ENCODE measurements around the gene ASB2. TPM values are rescaled to one million over a fixed set of nuclear protein-coding genes. Genes with fewer than 3 reads are reported as not detected.

The ASB2 gene
- total RNA-seq, 1 donor from 2014 or later: 0.67 TPM

GRCh38 chr14:93901813-93902212 lies 74.6 kb downstream of the ASB2 start:
- H3K36me3 Mint-ChIP-seq (ENCODE audit: low read depth): no peaks in the 10 kb centered on the region
- H3K4me1 Mint-ChIP-seq (ENCODE audit: low read depth): no peaks in the 10 kb centered on the region
- peaks cover 41% of the 10 kb centered on the region for H3K27me3 Mint-ChIP-seq (ENCODE audit: low read depth)
- TF ChIP-seq, protein P1, sequence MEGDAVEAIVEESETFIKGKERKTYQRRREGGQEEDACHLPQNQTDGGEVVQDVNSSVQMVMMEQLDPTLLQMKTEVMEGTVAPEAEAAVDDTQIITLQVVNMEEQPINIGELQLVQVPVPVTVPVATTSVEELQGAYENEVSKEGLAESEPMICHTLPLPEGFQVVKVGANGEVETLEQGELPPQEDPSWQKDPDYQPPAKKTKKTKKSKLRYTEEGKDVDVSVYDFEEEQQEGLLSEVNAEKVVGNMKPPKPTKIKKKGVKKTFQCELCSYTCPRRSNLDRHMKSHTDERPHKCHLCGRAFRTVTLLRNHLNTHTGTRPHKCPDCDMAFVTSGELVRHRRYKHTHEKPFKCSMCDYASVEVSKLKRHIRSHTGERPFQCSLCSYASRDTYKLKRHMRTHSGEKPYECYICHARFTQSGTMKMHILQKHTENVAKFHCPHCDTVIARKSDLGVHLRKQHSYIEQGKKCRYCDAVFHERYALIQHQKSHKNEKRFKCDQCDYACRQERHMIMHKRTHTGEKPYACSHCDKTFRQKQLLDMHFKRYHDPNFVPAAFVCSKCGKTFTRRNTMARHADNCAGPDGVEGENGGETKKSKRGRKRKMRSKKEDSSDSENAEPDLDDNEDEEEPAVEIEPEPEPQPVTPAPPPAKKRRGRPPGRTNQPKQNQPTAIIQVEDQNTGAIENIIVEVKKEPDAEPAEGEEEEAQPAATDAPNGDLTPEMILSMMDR (IDR thresholded peaks at IDR 0.05): no peak
- no peak overlapping the region for H3K27ac Mint-ChIP-seq (ENCODE audit: unreplicated experiment)
- no peak overlapping the region for H3K4me3 Mint-ChIP-seq (ENCODE audit: unreplicated experiment)
- no peaks in the 10 kb centered on the region for H3K9me3 Mint-ChIP-seq (ENCODE audit: low read depth)
- no peak for DNase-seq (ENCODE audit: low spot score)

- no peaks in the 10 kb centered on the region for H3K36me3 Mint-ChIP-seq (ENCODE audit: low read depth)
- no peaks in the 10 kb centered on the region for H3K9me3 Mint-ChIP-seq (ENCODE audit: low read depth)
- TF ChIP-seq, protein P1 (IDR thresholded peaks at IDR 0.05): no peak
- H3K4me3 Mint-ChIP-seq (ENCODE audit: unreplicated experiment): no peak overlapping the region
- no peaks in the 10 kb centered on the region for H3K4me1 Mint-ChIP-seq (ENCODE audit: low read depth)
- H3K27me3 Mint-ChIP-seq (ENCODE audit: low read depth): peaks cover 31% of the 10 kb centered on the region
- DNase-seq (ENCODE audit: low spot score): no peak
- H3K27ac Mint-ChIP-seq (ENCODE audit: unreplicated experiment): no peak overlapping the region
These were observed 77.6 kb downstream of the ASB2 start for GRCh38 chr14:93898731-93899130.

DNA sequence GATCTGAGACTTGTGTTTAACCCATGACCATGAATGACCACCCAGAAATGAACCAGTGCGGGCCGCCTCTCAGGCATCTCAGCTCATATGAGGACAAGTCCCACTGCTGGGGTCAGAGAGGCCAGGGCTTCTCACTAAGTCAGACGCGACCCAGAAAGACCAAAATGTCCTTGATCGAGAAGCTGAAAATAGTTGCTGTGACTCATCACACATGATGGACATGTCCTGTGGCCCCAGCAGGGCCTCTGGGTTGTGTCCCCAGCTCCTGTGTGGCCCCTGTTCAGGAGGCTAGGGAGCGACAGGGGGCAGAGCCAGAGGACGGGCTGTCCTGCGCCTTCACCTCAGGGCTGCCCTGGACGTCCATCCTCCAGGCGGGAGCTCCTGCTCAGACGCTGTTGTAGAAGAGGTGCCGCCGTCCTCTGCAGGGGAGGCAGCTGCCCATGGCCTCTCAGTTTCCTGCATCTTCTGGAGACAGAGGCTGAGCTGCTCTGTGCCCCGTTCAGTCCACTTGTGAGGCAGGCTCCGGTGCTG lies 78.2 kb downstream of the ASB2 start:
- H3K36me3 Mint-ChIP-seq (ENCODE audit: low read depth): no peaks in the 10 kb centered on the region
- TF ChIP-seq, protein P1 (IDR thresholded peaks at IDR 0.05): no peak
- no peak overlapping the region for H3K4me3 Mint-ChIP-seq (ENCODE audit: unreplicated experiment)
- no peaks in the 10 kb centered on the region for H3K4me1 Mint-ChIP-seq (ENCODE audit: low read depth)
- no peak overlapping the region for H3K27ac Mint-ChIP-seq (ENCODE audit: unreplicated experiment)
- H3K9me3 Mint-ChIP-seq (ENCODE audit: low read depth): no peaks in the 10 kb centered on the region
- DNase-seq (ENCODE audit: low spot score): no peak
- H3K27me3 Mint-ChIP-seq (ENCODE audit: low read depth): peaks cover 25% of the 10 kb centered on the region

DNA sequence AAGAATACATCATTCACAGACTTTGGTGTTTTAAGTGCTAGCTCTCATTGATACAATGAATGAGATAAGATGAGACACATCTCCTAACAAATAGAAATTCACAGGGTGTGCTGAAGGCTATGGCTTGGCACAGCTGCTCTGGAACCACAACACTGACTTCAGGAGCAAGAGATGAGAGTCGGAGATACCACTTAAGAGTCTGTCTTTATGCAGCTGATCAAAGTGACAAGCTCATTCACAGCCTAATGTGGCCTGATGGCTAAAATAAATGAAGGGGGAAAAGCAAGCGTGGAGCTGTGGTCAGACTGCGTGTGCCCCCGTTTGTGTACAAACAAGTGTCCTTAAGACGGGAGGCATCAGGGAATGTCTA lies 78.9 kb downstream of the ASB2 start:
- DNase-seq (ENCODE audit: low spot score): no peak
- no peaks in the 10 kb centered on the region for H3K36me3 Mint-ChIP-seq (ENCODE audit: low read depth)
- H3K4me1 Mint-ChIP-seq (ENCODE audit: low read depth): no peaks in the 10 kb centered on the region
- H3K4me3 Mint-ChIP-seq (ENCODE audit: unreplicated experiment): no peak overlapping the region
- H3K27me3 Mint-ChIP-seq (ENCODE audit: low read depth): peaks cover 25% of the 10 kb centered on the region
- H3K9me3 Mint-ChIP-seq (ENCODE audit: low read depth): no peaks in the 10 kb centered on the region
- H3K27ac Mint-ChIP-seq (ENCODE audit: unreplicated experiment): no peak overlapping the region
- TF ChIP-seq, protein P1 (IDR thresholded peaks at IDR 0.05): no peak

GRCh38 chr14:93895023-93895604 lies 81.3 kb downstream of the ASB2 start:
- no peaks in the 10 kb centered on the region for H3K36me3 Mint-ChIP-seq (ENCODE audit: low read depth)
- no peak overlapping the region for H3K4me3 Mint-ChIP-seq (ENCODE audit: unreplicated experiment)
- TF ChIP-seq, protein P1 (IDR thresholded peaks at IDR 0.05): no peak
- H3K27me3 Mint-ChIP-seq (ENCODE audit: low read depth): peaks cover 38% of the 10 kb centered on the region
- H3K27ac Mint-ChIP-seq (ENCODE audit: unreplicated experiment): no peak overlapping the region
- no peak for DNase-seq (ENCODE audit: low spot score)
- H3K4me1 Mint-ChIP-seq (ENCODE audit: low read depth): no peaks in the 10 kb centered on the region
- no peaks in the 10 kb centered on the region for H3K9me3 Mint-ChIP-seq (ENCODE audit: low read depth)

All from chondrocyte (in vitro differentiated cells).